ENCODE results near the gene PAK5. TPM values are rescaled to one million over a fixed set of nuclear protein-coding genes. Genes with fewer than 3 reads are reported as not detected.

The PAK5 gene
- total and polyA plus RNA-seq, 9 of the 15 experiments (the other 6 are each of a cell fraction or from before 2014, with no cell fraction given): not detected

DNA sequence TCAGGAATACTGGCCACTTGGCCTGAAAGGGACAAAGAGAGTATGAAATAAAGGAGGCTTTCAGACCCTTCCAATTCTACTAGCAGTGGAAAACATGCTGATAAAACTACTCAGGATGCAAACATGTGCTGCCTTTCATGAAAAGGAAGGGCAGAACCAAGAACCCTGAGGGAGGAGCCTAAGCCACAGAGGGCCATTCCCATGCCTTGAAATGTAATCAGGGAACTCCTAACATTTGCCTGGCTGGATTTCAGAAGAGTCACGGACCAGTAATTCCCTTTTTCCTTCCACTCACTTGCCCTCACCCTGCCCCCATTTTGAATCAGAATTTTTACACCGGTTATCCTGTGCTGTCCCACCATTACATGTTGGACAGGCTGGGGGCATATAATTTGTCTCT, 208.3 kb downstream of the PAK5 start (continued):
- TF ChIP-seq, protein P1, sequence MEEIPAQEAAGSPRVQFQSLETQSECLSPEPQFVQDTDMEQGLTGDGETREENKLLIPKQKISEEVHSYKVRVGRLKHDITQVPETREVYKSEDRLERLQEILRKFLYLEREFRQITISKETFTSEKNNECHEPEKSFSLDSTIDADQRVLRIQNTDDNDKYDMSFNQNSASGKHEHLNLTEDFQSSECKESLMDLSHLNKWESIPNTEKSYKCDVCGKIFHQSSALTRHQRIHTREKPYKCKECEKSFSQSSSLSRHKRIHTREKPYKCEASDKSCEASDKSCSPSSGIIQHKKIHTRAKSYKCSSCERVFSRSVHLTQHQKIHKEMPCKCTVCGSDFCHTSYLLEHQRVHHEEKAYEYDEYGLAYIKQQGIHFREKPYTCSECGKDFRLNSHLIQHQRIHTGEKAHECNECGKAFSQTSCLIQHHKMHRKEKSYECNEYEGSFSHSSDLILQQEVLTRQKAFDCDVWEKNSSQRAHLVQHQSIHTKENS (CRISPR knock-in tag; IDR thresholded peaks at IDR 0.05): no peak

DNA sequence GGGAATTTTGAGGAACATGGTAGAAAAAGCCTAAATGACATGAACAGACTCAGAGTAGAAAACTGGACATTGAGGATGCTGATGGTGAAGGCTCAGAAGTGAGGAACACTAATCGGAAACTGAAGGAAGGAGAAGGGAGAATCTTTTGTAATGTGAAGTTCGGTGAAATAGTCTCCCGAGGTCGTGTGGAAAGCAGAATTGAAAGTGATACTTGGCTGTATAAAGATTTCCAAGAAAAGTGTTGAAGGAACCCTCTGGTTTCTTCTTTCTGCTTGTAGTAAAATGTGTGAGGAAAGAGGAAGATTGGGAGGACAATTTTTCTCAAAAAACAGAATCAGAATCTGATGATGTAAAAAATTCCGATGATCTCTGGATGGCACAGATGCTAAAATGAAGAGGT, 209.0 kb downstream of the PAK5 start:
- no peak overlapping the region for H2AFZ ChIP-seq (ENCODE audit: low read depth, low read length)
- H3K9me3 ChIP-seq (replicated peaks; ENCODE audit: control insufficient read depth, insufficient read depth, low read depth, low read length): no peaks in the 10 kb centered on the region
- H3K9me1 ChIP-seq (ENCODE audit: control insufficient read depth, insufficient read depth, low read length): no peaks in the 10 kb centered on the region
- no peaks in the 10 kb centered on the region for H4K20me1 ChIP-seq (replicated peaks; ENCODE audit: control insufficient read depth, insufficient read depth, low read length)
- ATAC-seq (no peak), DNase-seq (ENCODE audit: extremely low read depth in 1 of 4, low spot score in 3 of 4) (no peak), FAIRE-seq (no peak)
- intact Hi-C loops (cut with micrococcal nuclease) (no loop called here), in situ Hi-C loops (cut with MboI) (no loop called here)
- H3K9ac ChIP-seq (ENCODE audit: insufficient read depth in 1 of 2, low read depth in 2 of 2, low read length in 2 of 2): no peak overlapping the region
- no peaks in the 10 kb centered on the region for H3K79me2 ChIP-seq (ENCODE audit: control insufficient read depth, insufficient read depth, low read length)
- H3K4me1 ChIP-seq (replicated peaks in 1 of 2; ENCODE audit: control insufficient read depth in 2 of 2, insufficient read depth in 2 of 2, low read length in 2 of 2): no peaks in the 10 kb centered on the region
- no peak overlapping the region for H3K4me3 ChIP-seq
- no TSS peak for BruUV-seq (replicated peaks)
- H3K36me3 ChIP-seq (ENCODE audit: control insufficient read depth, insufficient read depth, low read length): no peaks in the 10 kb centered on the region
- H3K27ac ChIP-seq (ENCODE audit: extremely low read depth, low read depth, low read length): no peak overlapping the region
- POLR2A ChIA-PET: no interaction called here
- CTCF ChIA-PET (ENCODE audit: low intra/inter-chr PET ratio): no interaction called here
- H3K27me3 ChIP-seq (ENCODE audit: control insufficient read depth in 2 of 2, insufficient read depth in 2 of 2, low read length in 2 of 2): no peaks in the 10 kb centered on the region
- 0% methylated on average over 5 of the region's 5 CpGs for WGBS (ENCODE audit: insufficient coverage, low coverage, missing lambda C conversion rate)
- H3K4me2 ChIP-seq (ENCODE audit: insufficient read depth, low read length): no peak overlapping the region
- no peak for TF ChIP-seq POLR3G (IDR thresholded peaks at IDR 0.05; ENCODE audit: extremely low read depth, insufficient read length, insufficient replicate concordance)
- TF ChIP-seq, protein P2, sequence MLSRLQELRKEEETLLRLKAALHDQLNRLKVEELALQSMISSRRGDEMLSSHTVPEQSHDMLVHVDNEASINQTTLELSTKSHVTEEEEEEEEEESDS (CRISPR knock-in tag; IDR thresholded peaks at IDR 0.05): no peak
- TF ChIP-seq, protein P3, sequence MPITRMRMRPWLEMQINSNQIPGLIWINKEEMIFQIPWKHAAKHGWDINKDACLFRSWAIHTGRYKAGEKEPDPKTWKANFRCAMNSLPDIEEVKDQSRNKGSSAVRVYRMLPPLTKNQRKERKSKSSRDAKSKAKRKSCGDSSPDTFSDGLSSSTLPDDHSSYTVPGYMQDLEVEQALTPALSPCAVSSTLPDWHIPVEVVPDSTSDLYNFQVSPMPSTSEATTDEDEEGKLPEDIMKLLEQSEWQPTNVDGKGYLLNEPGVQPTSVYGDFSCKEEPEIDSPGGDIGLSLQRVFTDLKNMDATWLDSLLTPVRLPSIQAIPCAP (CRISPR knock-in tag; IDR thresholded peaks at IDR 0.05; ENCODE audit: borderline replicate concordance): no peak
- TF ChIP-seq ZC3H4 (CRISPR knock-in tag; IDR thresholded peaks at IDR 0.05; ENCODE audit: borderline replicate concordance): no peak
- no peak for TF ChIP-seq GABPB2 (CRISPR knock-in tag; conservative IDR thresholded peaks at IDR 0.05)
- TF ChIP-seq MTA2 (IDR thresholded peaks at IDR 0.05; ENCODE audit: low read depth): no peak
- no peak for TF ChIP-seq TSC22D4 (tag; IDR thresholded peaks at IDR 0.05)
- TF ChIP-seq, protein P4, sequence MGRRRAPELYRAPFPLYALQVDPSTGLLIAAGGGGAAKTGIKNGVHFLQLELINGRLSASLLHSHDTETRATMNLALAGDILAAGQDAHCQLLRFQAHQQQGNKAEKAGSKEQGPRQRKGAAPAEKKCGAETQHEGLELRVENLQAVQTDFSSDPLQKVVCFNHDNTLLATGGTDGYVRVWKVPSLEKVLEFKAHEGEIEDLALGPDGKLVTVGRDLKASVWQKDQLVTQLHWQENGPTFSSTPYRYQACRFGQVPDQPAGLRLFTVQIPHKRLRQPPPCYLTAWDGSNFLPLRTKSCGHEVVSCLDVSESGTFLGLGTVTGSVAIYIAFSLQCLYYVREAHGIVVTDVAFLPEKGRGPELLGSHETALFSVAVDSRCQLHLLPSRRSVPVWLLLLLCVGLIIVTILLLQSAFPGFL (CRISPR knock-in tag; IDR thresholded peaks at IDR 0.05): no peak
- TF ChIP-seq, protein P5, sequence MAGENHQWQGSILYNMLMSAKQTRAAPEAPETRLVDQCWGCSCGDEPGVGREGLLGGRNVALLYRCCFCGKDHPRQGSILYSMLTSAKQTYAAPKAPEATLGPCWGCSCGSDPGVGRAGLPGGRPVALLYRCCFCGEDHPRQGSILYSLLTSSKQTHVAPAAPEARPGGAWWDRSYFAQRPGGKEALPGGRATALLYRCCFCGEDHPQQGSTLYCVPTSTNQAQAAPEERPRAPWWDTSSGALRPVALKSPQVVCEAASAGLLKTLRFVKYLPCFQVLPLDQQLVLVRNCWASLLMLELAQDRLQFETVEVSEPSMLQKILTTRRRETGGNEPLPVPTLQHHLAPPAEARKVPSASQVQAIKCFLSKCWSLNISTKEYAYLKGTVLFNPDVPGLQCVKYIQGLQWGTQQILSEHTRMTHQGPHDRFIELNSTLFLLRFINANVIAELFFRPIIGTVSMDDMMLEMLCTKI (IDR thresholded peaks at IDR 0.05; ENCODE audit: partially characterized antibody): no peak
- TF ChIP-seq ZNF232 (CRISPR knock-in tag; IDR thresholded peaks at IDR 0.05): no peak
- no peak for TF ChIP-seq ERF (CRISPR knock-in tag; IDR thresholded peaks at IDR 0.05)
- TF ChIP-seq ELF2 (CRISPR knock-in tag; IDR thresholded peaks at IDR 0.05): no peak
- TF ChIP-seq PCBP1 (IDR thresholded peaks at IDR 0.05; ENCODE audit: low read depth, low read length, poor library complexity, severe bottlenecking): no peak
- TF ChIP-seq HDAC6 (IDR thresholded peaks at IDR 0.05; ENCODE audit: low read depth, low read length): no peak
- TF ChIP-seq EP300 (IDR thresholded peaks at IDR 0.05; ENCODE audit: low read length): no peak
- no peak for TF ChIP-seq GATAD2A (IDR thresholded peaks at IDR 0.05)
